H9 (cell line): ENCODE data around the gene TMEM183A. TPM values are rescaled to one million over a fixed set of nuclear protein-coding genes. Genes with fewer than 3 reads are reported as not detected.

Source experiments
- DNase-seq: peaks from one replicate; pipeline ENCODE4 v3.0.0-alpha.2; 2017
- H2AFZ ChIP-seq: one replicate; pipeline ENCODE4 v1.6.1; 2013; ENCODE audit warnings: mild to moderate bottlenecking, low read length, control low read depth, moderate library complexity
- H2AK5ac ChIP-seq: 2 replicates; pipeline ENCODE4 v1.6.1; 2013; ENCODE audit warnings: low read length, control low read depth, mixed read lengths; ENCODE audit not compliant: insufficient read length
- H2BK120ac ChIP-seq: one replicate; pipeline ENCODE4 v1.6.1; 2013; ENCODE audit warnings: low read depth, mild to moderate bottlenecking, low read length, control low read depth, inconsistent platforms; ENCODE audit not compliant: poor library complexity, severe bottlenecking
- H2BK12ac ChIP-seq: 2 replicates; pipeline ENCODE4 v1.6.1; 2013; ENCODE audit warnings: low read length, control low read depth, mixed read lengths, low read depth; ENCODE audit not compliant: insufficient read length
- H2BK15ac ChIP-seq: 2 replicates; pipeline ENCODE4 v1.6.1; 2013; ENCODE audit warnings: low read depth, low read length, control low read depth
- H2BK20ac ChIP-seq: one replicate; pipeline ENCODE4 v1.6.1; 2013; ENCODE audit warnings: low read depth, mild to moderate bottlenecking, low read length, control low read depth, inconsistent platforms; ENCODE audit not compliant: poor library complexity, severe bottlenecking
- H2BK5ac ChIP-seq: 2 replicates; pipeline ENCODE4 v1.6.1; 2013; ENCODE audit warnings: low read length, control low read depth, mixed read lengths; ENCODE audit not compliant: insufficient read length
- H3K14ac ChIP-seq: 2 replicates; pipeline ENCODE4 v1.6.1; 2013; ENCODE audit warnings: low read length, control low read depth; ENCODE audit not compliant: insufficient read depth
- H3K18ac ChIP-seq: 2 replicates; pipeline ENCODE4 v1.6.1; 2013; ENCODE audit warnings: low read depth, mild to moderate bottlenecking, mixed read lengths, low read length, control low read depth; ENCODE audit not compliant: insufficient read length
- H3K23ac ChIP-seq: 2 replicates; pipeline ENCODE4 v1.6.1; 2013; ENCODE audit warnings: low read length, control low read depth, mixed read lengths, low read depth; ENCODE audit not compliant: insufficient read length
- H3K23me2 ChIP-seq: 2 replicates; pipeline ENCODE4 v1.6.1; 2013; ENCODE audit warnings: low read depth, mild to moderate bottlenecking, mixed read lengths, low read length, control low read depth; ENCODE audit not compliant: insufficient read length, poor library complexity, severe bottlenecking
- H3K27ac ChIP-seq: 2 replicates; pipeline ENCODE4 v1.5.1; 2013; ENCODE audit warnings: low read length, control low read depth, mixed read lengths, low read depth; ENCODE audit not compliant: insufficient read length
- H3K27me3 ChIP-seq: 2 replicates; pipeline ENCODE4 v1.6.1; 2013; ENCODE audit warnings: low read length, control low read depth, inconsistent platforms; ENCODE audit not compliant: insufficient read depth
- H3K4ac ChIP-seq: 2 replicates; pipeline ENCODE4 v1.6.1; 2013; ENCODE audit warnings: low read depth, mild to moderate bottlenecking, control low read depth, inconsistent platforms, low read length, moderate library complexity
- H3K4me1 ChIP-seq: 2 replicates; pipeline ENCODE4 v1.6.1; 2013; ENCODE audit warnings: low read length, control low read depth, inconsistent platforms; ENCODE audit not compliant: insufficient read depth
- H3K4me2 ChIP-seq: 2 replicates; pipeline ENCODE4 v1.6.1; 2013; ENCODE audit warnings: low read length, control low read depth, mixed read lengths; ENCODE audit not compliant: insufficient read length, insufficient read depth
- H3K56ac ChIP-seq: 2 replicates; pipeline ENCODE4 v1.6.1; 2013; ENCODE audit warnings: low read depth, mild to moderate bottlenecking, mixed read lengths, low read length, control low read depth; ENCODE audit not compliant: insufficient read length
- H3K79me1 ChIP-seq: 2 replicates; pipeline ENCODE4 v1.6.1; 2013; ENCODE audit warnings: low read depth, mild to moderate bottlenecking, moderate library complexity, low read length, control low read depth, inconsistent platforms; ENCODE audit not compliant: insufficient read depth, poor library complexity, severe bottlenecking
- H3K79me2 ChIP-seq: 2 replicates; pipeline ENCODE4 v1.6.1; 2013; ENCODE audit warnings: low read length, control low read depth, inconsistent platforms; ENCODE audit not compliant: insufficient read depth
- H3K9ac ChIP-seq: 2 replicates; pipeline ENCODE4 v1.6.1; 2013; ENCODE audit warnings: low read length, control low read depth, mixed read lengths; ENCODE audit not compliant: insufficient read length; ENCODE audit errors: extremely low read depth
- H3K9me3 ChIP-seq: one replicate; pipeline ENCODE4 v1.6.1; 2013; ENCODE audit warnings: low read depth, low read length, inconsistent platforms; ENCODE audit not compliant: control insufficient read depth
- H3T11ph ChIP-seq: one replicate; pipeline ENCODE4 v1.6.1; 2013; ENCODE audit warnings: mild to moderate bottlenecking, low read length, control low read depth, inconsistent platforms
- H4K20me1 ChIP-seq: one replicate; pipeline ENCODE4 v1.6.1; 2013; ENCODE audit not compliant: control insufficient read depth, insufficient read length, insufficient read depth
- H4K5ac ChIP-seq: 2 replicates; pipeline ENCODE4 v1.6.1; 2013; ENCODE audit warnings: low read depth, mild to moderate bottlenecking, mixed read lengths, low read length, control low read depth; ENCODE audit not compliant: insufficient read length
- H4K8ac ChIP-seq: replicated peaks from 2 replicates; pipeline ENCODE4 v1.6.1; 2013; ENCODE audit warnings: low read length, control low read depth, mixed read lengths, low read depth; ENCODE audit not compliant: insufficient read length
- H4K91ac ChIP-seq: 2 replicates; pipeline ENCODE4 v1.6.1; 2013; ENCODE audit warnings: low read depth, mild to moderate bottlenecking, moderate library complexity, mixed read lengths, low read length, control low read depth; ENCODE audit not compliant: insufficient read length
- H3K27ac Mint-ChIP-seq, 3 experiments: 2 replicates in 2 of 3; 3 replicates in 1 of 3; pipeline ENCODE4 v1.8.0; 2020 to 2021; ENCODE audit warnings: mixed read lengths in 3 of 3, mild to moderate bottlenecking in 1 of 3, moderate library complexity in 1 of 3
- H3K27me3 Mint-ChIP-seq: 2 replicates; pipeline ENCODE4 v1.8.0; 2021; ENCODE audit warnings: low read depth, mild to moderate bottlenecking, moderate library complexity, mixed read lengths
- H3K36me3 Mint-ChIP-seq, 3 experiments: 2 replicates in 2 of 3; 3 replicates in 1 of 3; pipeline ENCODE4 v1.8.0; 2020 to 2021; ENCODE audit warnings: low read depth in 3 of 3, mixed read lengths in 3 of 3; ENCODE audit not compliant: insufficient read depth in 1 of 3
- H3K4me1 Mint-ChIP-seq, 2 experiments: 2 replicates each; pipeline ENCODE4 v1.8.0; 2020; ENCODE audit warnings: mixed read lengths in 2 of 2
- H3K4me3 Mint-ChIP-seq, 2 experiments: 2 replicates in 1 of 2; 3 replicates in 1 of 2; pipeline ENCODE4 v1.8.0; 2020 to 2021; ENCODE audit warnings: mild to moderate bottlenecking in 2 of 2, mixed read lengths in 2 of 2, moderate library complexity in 1 of 2
- H3K9me3 Mint-ChIP-seq, 2 experiments: 2 replicates in 1 of 2; 3 replicates in 1 of 2; pipeline ENCODE4 v1.8.0; 2020; ENCODE audit warnings: mild to moderate bottlenecking in 2 of 2, mixed read lengths in 2 of 2, moderate library complexity in 1 of 2
- CTCF ChIP-seq: fragments of 200-600 bp; sonication (generic); conservative IDR thresholded peaks from 3 replicates; pipeline ENCODE4 v1.8.0; 2021; ENCODE audit warnings: antibody characterized with exemption, mild to moderate bottlenecking
- WGBS: extraction: QIAGEN DNeasy Blood & Tissue Kit; methylation state at CpG from one replicate; pipeline ENCODE4 v1.1.7; 2013; ENCODE audit warnings: missing lambda C conversion rate, low lambda C conversion rate, mixed read lengths; ENCODE audit not compliant: insufficient read length; ENCODE audit errors: extremely low coverage; 5-methylcytosine and 5-hydroxymethylcytosine counted together
- total RNA-seq: library from RNA; stranded (reverse); gene quantifications from 2 replicates; pipeline ENCODE4 v1.2.1, GENCODE V29; 2021

Gene TMEM183A
- total RNA-seq, 1 experiment from 2014 or later, result 93.4 TPM

GRCh38 chr1:203065986-203066385, 58.8 kb downstream of the TMEM183A start:
- H4K91ac ChIP-seq, result no peak overlapping the region

More at GRCh38 chr1:203065986-203066385, 58.8 kb downstream of the TMEM183A start:
- Histone ChIP-seq H3K79me1 (no peaks in the 10 kb centered on the region), H2BK20ac (no peak overlapping the region), H3K79me2 (no peaks in the 10 kb centered on the region), H3K23me2 (no peaks in the 10 kb centered on the region), H3K56ac (no peak overlapping the region), H4K20me1 (no peaks in the 10 kb centered on the region), H3K18ac (no peak overlapping the region), H2BK12ac (no peak overlapping the region), H4K8ac (no peak overlapping the region), H2AFZ (no peak overlapping the region), H3K4me2 (no peak overlapping the region), H3K9me3 (no peaks in the 10 kb centered on the region), H3K14ac (no peak overlapping the region), H2BK5ac (no peak overlapping the region), H3T11ph (no peak overlapping the region), H3K4me1 (no peaks in the 10 kb centered on the region), H3K27ac (no peak overlapping the region), H3K4ac (no peak overlapping the region), H2BK15ac (no peak overlapping the region), H4K5ac (no peak overlapping the region), H3K23ac (no peak overlapping the region), H2BK120ac (no peak overlapping the region), H2AK5ac (no peak overlapping the region), H3K9ac (no peak overlapping the region), H3K27me3 (no peaks in the 10 kb centered on the region)
- no CpG with 5 or more reads among the region's 2 CpGs for WGBS
- no peak for TF ChIP-seq CTCF
- H3K27me3 Mint-ChIP-seq, result no peaks in the 10 kb centered on the region
- no peak for DNase-seq
- H3K9me3 Mint-ChIP-seq, result peaks cover under 1 to 1% of the 10 kb centered on the region in 2 experiments; a peak in 2 of 5 replicates
- peaks cover 1 to 18% (median 17%) of the 10 kb centered on the region in 3 experiments for H3K36me3 Mint-ChIP-seq
- H3K4me3 Mint-ChIP-seq, result no peak overlapping the region
- H3K27ac Mint-ChIP-seq, result peak overlapping the region in 1 of 3 experiments; percentile 16; a peak in 1 of 7 replicates
- H3K4me1 Mint-ChIP-seq, result peaks cover 0 to 2% of the 10 kb centered on the region in 2 experiments; a peak in 1 of 4 replicates
